ENCODE measurements around the gene NUP188.

NUP188 gene

DNA sequence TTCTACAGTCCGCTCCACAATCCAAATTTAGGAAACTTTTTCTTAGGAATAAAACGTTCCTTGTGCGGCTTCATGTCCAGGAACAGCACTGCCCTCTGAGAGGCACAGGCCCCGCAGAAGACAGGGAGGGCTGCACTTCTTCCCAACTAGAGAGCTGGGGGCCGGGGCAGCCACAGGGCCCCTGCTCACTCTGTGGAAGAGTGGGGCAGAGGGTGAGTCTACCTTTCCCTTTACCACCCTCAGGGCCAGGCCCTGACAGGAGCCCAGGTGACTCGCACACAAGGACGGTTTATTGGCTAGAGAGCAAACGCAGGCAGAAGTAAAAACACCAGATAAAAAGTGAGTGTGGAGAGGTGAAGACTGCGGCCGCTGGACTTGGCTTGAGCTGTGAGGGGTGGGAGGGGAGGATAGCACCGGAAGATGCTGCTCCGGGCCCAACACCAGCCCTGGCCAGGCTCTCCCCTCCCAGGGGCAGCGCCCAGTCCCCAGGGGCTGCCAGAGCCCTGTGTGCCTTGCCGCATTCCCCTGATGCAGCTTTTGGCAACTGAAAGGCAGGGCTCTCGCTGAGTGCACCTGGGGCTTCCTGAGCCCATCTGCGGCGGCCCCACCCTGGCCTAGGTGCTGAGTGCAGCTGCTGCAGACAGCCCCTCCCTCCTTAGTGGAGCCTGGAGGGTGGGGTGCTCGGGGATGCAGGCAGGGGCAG is 60.4 kb downstream of the NUP188 start:
- DNase-seq = no peak

DNA sequence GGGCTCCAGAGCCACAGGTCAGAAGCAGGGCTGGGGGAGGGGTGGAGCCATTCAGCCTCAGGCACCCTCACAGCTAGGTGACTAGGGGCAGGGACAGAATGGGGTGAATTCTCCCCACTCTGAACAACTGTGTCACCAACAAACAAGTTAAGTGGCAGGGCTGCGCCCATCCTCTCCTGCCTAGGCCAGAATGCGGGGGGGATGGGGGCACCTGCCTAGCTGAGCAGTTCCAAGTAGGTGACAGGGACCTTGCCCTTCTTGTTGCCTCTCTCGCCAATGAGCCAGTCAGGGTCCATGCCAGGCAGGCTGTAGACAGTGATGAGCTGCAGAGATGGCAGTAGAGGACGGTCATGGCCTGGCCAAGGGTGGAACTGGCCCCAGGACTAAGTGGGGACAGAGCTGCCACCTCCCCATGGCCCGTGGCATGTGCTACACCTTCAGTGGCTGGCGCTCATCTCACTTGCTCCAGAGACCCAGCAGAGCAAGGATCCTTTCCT is 61.0 kb downstream of the NUP188 start:
- no peak for DNase-seq

DNA sequence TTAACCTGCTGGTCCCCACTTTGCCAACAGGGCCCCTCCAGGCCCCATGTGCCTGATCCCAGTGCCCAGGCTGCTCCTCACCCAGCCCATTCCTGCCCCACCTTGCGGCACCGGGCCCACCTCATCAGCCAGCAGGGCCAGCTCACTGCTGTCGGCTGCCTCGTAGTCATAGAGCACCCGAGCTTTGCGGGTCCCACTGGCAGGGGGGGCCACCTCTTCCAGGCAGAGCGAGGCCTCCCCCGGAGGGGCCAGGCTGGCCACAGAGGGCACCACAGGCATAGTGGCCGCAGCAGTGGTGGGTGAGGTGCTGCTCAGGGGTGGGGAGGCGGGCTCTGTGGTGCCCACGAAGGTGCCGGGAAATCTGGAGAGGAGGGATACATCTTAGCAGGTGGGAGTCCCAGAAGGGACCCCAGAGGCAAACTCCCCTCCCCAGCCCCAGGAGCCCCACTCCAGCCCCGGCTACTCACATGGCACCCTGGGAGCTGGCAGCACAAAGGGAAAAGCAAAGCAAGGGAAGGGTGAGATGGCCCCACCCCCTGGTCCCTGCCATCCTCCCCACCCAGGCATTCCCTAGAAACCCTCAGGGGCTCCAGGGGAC is 61.6 kb downstream of the NUP188 start:
- no peak for DNase-seq

- DNase-seq = no peak
Measured at GRCh38 chr9:129009584-129010141, 62.2 kb downstream of the NUP188 start.

- DNase-seq = no peak
Measured at GRCh38 chr9:129010267-129010975, 62.9 kb downstream of the NUP188 start.

DNA sequence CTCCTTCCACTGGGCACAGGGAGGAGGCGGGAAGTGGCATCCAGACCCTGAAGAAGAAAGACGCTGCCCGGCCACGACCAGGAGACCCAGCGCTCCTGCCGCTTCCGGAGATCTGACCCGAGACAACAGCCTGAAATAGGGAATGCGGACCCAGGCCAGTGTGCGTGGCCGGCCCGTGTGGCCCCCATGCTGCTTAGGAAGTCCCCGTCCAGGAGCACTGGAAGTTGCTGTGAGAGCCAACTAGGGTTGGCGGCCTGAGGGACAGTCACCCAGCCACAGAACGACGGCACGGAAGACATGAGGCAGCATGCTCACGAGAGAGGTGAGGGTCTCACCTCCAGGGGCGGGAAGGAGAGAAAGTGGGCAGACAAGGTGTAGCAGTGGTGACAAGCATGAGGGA is 63.7 kb downstream of the NUP188 start:
- DNase-seq = no peak

DNA sequence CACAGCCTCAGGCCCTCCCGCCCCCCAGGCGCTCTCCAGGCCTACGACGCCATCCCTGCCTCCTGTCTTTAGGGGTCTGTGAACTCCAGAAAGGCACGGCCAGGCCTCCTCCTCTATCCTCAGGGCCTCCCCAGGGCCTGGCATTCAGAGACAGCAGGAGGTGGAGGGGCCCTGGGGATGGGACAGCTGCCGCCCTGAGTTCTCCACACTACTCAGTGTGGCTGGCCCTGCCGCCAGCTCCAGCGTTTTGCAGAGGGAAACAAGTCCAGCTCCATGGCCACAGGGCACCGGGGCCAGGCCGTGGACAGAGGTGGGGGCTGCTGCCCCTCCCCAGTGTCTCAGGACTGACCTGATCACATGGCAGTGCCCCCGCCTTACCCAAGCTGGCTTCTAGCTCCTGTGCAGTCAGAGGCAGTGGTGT is 64.3 kb downstream of the NUP188 start:
- no peak for DNase-seq

GRCh38 chr9:129012343-129012742 is 64.8 kb downstream of the NUP188 start:
- no peak for DNase-seq

DNA sequence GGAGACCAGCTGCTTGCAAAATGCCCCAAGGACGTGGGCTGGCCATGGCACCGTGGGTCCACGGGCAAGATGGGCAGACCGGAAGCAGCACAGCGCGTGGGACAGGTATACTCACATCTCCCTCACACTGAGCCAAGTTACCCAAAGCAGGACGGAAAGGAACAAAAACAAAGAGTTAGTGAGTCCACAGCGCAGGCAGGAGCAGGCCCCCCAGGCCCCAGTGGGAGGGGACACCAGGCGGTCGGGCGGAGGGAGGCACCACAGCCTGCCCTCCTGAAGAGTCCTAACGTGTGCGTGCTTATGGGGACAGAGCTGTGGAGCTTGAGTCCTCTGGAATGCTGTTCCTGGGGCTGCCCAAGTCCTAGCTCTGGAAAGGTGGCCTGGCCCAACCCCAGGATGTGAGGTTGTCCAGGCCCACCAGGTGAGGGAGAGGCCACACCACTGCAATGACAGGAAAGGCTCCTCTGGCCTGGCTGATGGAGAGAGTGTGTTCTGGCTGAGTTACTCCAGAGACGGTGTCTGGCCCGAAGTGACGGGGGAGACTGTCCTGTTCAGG is 65.5 kb downstream of the NUP188 start:
- no peak for DNase-seq

GRCh38 chr9:129013674-129014073 is 66.2 kb downstream of the NUP188 start:
- DNase-seq = no peak

DNA sequence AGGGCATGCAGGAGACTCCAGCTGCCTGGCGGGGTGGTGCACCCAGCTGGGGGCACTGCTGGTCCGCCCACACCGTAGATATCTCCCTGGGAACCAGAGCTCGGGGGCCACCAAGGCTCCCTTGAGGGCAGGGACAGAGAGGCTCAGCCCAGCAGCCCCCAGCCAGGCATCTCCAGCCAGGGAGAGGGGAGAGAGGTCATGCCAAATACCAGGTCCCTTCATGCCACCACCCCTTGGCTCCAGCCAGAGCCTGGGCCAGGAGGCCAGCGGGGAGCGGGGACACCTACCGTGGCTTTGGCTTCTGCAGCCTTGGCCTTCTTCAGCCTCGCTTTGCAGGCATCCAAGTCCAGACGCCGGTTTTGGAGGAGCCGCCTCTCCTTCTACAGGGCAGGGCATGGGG is 66.6 kb downstream of the NUP188 start:
- DNase-seq = no peak

DNA sequence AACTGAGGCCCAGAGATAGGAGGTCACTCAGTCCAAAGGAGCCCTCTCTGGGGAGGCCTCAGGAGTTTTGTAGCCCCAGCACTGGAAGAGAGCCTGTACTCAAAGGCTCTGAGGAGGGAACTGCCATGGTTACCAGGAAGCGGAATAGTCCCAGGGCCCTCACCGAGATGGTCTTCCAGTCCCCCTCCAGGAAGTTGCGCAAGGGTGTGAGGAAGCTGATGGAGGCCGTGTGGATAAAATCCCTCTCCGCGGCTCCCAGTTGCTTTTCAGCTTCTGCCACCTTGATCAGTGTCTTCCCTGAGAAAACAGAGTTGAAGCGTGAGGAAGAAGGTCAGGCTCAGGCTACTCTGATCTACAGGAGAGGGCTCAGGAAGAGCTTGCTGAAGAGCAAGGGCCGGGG is 67.1 kb downstream of the NUP188 start:
- DNase-seq = no peak

GRCh38 chr9:129021091-129021490 is 73.6 kb downstream of the NUP188 start:
- no peak for DNase-seq

DNA sequence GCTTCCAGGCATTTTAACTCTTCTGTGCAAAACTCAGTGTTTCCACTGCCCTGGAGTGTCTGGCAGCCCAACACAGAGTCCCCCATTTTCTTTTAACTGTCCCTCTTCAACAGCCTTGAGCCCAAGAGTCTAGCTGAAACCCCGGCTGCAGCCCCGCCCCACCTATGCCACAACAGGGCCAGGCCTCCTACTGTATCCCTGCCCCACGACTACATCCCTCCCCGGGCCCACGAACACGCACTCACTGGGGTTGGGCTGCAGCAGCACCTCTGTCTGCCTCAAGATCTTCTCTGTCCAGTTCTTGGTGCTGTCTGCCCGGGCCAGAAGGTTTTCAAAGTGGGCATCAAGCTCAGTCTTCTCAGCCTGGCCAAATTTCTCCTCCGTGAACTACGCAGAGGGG is 74.5 kb downstream of the NUP188 start:
- DNase-seq = no peak

GRCh38 chr9:129023036-129023907 is 75.8 kb downstream of the NUP188 start:
- DNase-seq = no peak

DNA sequence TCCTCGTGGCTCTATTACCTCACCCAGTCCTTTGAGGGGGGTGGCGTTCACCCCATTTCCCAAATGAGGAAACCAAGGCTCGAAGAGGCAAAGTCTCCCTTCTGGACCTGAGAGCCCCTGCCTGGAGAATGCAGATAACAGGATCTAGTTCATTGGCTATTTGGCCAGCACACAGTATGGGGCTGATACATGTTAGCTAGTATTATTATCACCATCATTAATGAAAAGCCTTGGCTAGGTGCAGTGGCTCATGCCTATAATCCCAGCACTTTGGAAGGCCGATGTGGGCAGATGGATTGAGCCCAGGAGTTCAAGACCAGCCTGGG is 76.4 kb downstream of the NUP188 start:
- DNase-seq = no peak

DNA sequence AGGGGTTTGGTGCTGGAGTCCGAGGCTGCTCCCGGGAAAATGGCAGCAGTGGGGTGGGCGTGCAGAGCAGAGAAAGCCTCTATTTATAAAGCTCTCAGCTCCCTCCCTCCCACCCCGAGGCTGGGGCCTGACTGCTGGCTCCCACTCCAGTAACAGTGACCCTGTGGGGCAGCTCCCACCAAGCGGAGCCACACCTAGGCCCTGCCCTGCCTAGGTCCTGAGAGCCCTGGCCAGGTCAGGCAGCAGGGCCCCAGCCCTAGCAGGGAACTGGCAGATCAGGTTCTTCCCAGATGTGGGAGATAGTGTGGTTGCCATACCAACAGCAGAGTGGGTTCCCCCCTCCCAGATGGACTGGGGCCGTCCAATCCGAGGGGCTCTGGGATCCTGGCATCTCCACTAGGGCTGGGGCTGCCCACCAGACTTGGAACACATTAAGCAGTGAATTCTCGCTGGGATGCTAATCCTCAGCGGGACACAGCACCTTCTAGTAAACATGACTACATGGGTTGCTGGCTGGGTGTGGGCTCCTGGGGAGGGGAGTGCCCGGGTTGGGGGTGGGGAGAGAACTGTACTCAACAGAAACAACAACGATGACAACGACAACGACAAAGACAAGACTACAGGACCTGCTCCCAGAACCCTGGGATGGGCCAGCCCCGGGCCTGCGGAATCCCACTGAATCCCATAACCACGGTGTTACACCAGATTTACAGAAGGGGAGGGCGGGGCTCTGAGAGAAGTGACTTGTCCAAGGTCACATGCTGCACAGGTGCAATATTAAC is 79.1 kb downstream of the NUP188 start:
- DNase-seq = no peak

- DNase-seq = no peak
Measured at GRCh38 chr9:129027224-129027684, 79.8 kb downstream of the NUP188 start.

DNA sequence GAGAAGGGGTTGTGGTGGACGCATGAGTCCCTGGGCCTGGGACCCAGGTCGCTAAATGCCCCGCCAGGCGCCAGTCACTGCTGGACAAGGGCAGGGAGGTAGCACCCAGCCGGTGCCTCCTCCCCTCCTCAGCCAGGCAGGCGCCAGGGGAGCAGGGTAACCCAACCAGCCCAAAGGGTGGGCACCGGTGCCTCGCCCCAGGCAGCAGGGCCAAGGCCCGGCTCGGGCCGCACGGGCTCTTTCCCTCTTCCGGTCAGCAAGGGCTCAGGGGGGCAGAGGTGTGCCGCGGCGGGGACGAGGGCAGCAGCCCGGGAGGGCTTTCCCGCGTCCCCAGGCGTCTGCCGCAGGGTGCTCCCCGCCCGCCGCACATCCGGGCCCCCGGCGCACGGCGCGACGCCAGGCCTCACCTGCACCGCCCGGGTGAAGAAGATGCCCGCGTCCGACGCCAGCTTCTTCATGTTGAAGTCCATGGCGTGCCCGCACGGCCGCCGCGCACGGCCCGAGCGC is 80.2 kb downstream of the NUP188 start:
- DNase-seq = peak; percentile 85

DNA sequence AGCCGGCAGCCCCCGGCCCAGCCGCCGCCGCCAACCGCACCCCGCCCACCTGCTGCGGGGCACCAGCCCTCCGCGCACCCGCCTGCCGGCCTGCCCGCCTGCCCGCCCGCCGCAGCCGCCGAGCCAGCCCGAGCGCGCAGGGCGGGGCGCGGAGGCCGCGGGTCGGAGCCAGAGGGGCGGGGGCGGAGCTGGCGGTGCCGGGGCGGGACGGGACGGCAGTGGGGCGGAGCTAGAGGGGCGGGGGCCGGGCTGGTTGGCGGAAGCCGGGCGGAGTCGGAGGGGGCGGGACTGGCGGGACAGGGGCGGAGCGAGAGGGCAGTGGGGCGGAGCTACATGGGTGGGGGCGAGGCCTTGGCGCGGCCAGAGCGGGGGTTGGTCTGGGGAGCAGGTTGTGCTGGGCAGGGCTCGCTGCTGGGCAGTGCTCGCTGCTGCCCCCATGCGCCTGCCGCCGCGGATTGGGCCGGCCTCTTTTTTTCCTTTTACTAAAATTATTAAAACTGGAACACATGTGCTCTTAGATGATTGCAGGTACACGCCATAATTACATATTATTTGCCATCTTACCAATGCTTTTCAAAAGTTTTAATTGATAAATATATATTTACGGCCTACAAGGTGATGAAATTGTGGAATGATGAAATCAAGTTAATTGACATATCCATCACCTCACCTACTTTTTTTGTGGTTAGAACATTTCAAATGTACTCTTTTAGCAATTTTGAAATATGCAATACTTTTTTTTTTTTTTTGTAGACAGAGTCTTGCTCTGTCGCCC is 80.9 kb downstream of the NUP188 start, which contains the start of gene SH3GLB2:
SH3GLB2 (minus strand) TSS at position 140 of the 775 bp plus-strand sequence. CDS start 177 bp downstream, outside the sequence.
- peak; percentile 92 for DNase-seq
